SJCRH30 (cell line): ENCODE data around the gene LPAR2. TPM values are rescaled to one million over a fixed set of nuclear protein-coding genes. Genes with fewer than 3 reads are reported as not detected.
"Not testable (repeated sequence)": the region's sequence is repeated elsewhere in the genome, so short reads cannot be mapped to it uniquely, and the experiment has no call there.

Experiments used
- DNase-seq, 2 experiments: peaks; one replicate each; pipeline ENCODE4 v3.0.0-alpha.2; 2015 to 2020
- H3K27ac ChIP-seq: fragments of 250-450 bp; sonication (Bioruptor Pico); 2 replicates; pipeline ENCODE4 v1.5.1; 2020; ENCODE audit warnings: mild to moderate bottlenecking, moderate library complexity
- H3K27me3 ChIP-seq: fragments of 250-450 bp; sonication (Bioruptor Pico); 2 replicates; pipeline ENCODE4 v1.5.1; 2020; ENCODE audit warnings: mild to moderate bottlenecking, moderate library complexity
- H3K36me3 ChIP-seq: fragments of 250-450 bp; sonication (Bioruptor Pico); 2 replicates; pipeline ENCODE4 v1.5.1; 2020; ENCODE audit warnings: mild to moderate bottlenecking, moderate library complexity
- H3K4me1 ChIP-seq: fragments of 250-450 bp; sonication (Bioruptor Pico); 2 replicates; pipeline ENCODE4 v1.5.1; 2020; ENCODE audit warnings: mild to moderate bottlenecking, moderate library complexity
- H3K4me3 ChIP-seq: fragments of 250-450 bp; sonication (Bioruptor Pico); 2 replicates; pipeline ENCODE4 v1.5.1; 2020; ENCODE audit warnings: mild to moderate bottlenecking, moderate library complexity
- H3K9me3 ChIP-seq: fragments of 250-450 bp; sonication (Bioruptor Pico); replicated peaks from 2 replicates; pipeline ENCODE4 v1.5.1; 2020; ENCODE audit warnings: mild to moderate bottlenecking, moderate library complexity
- total RNA-seq: library from RNA; depleted of rRNA; stranded (reverse); fragments of >200 nt; shearing (Covaris generic); gene quantifications from 2 replicates; pipeline ENCODE4 v1.2.3, GENCODE V29; 2014

Gene LPAR2
- total RNA-seq, 1 experiment from 2014 or later = 1.9 TPM

DNA sequence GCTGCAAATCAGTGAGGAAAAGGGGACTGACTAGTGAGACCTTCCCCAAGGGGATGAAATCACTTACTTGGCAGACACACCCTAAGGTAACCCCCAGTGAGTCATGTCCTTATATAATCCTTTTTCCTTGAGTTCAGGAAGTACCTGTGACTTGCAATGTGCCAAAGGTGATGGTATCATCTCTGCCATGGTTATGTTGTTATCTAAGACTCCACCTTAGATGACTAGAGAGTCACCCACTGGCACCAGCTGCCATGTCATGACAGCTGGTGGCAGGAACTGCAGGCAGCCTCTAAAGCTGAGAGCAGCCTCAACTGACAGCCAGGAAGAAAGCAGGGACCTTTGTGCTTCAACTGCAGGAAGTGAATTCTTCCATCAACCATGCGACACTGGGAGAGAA is 22.0 kb downstream of the LPAR2 start:
- no peaks in the 10 kb centered on the region for H3K9me3 ChIP-seq
- DNase-seq = peak; percentile 24 to 53
- H3K27me3 ChIP-seq = no peaks in the 10 kb centered on the region
- H3K4me3 ChIP-seq = no peak overlapping the region
- no peak overlapping the region for H3K27ac ChIP-seq
- no peaks in the 10 kb centered on the region for H3K36me3 ChIP-seq
- peaks cover 5% of the 10 kb centered on the region; the same call in 1 of the 2 replicates for H3K4me1 ChIP-seq

DNA sequence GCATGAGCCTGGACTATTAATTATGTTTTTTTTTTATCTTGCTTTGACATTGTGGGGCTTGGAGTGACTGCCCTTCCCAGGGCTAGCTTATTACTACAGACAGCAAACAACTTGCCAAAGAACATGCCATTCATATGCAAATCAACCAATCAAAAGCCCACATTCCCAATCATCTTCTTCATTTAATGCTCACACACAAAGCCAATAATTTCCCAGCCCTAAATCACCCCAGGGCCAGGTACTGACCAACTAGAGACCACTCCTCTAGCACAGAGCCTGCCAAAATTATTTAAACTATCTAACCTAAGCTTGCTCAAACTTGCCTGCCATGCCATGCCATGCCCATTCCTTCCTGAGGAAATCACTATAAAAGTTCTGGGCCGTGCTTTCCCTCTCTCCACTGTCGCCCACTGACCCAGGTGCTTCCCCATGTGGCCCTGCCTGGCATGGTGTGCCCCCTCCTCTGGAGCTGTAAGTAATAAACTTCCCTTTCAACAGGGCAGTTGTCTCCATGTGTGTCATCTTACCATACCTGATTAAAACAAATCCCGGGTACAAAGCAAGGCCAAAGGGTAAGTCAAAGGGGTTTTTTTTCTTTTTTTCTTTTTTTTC is 25.2 kb downstream of the LPAR2 start:
- DNase-seq = no peak
- Histone ChIP-seq H3K27ac (no peak overlapping the region), H3K36me3 (no peaks in the 10 kb centered on the region), H3K4me3 (no peak overlapping the region), H3K4me1 (peaks cover 5% of the 10 kb centered on the region; the same call in 1 of the 2 replicates), H3K27me3 (no peaks in the 10 kb centered on the region), H3K9me3 (no peaks in the 10 kb centered on the region)

DNA sequence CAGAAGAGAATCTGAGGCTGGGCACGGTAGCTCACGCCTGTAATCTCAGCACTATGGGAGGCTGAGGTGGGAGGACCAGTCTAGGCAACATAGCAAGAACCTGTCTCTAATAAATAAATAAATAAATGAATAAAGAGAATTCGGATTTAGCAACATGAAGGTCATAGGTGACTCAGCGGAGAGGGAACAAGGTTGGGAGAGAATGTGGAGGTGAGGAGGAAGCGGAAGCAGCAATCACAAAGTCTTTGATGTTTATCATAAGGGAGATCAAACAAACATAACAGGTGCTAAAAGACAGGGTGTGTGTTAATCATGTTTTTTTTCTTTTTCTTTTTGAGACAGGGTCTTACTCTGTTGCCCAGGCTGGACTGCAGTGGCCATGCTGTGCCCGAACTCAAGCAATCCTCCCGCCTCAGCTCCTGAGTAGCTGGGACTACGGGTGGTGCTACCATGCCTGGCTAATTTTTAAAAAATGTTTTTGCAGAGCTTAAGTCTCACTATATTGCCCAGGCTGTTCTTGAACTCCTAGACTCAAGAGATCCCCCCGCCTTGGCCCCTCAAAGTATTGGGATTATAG is 25.8 kb downstream of the LPAR2 start:
- DNase-seq = no peak

DNA sequence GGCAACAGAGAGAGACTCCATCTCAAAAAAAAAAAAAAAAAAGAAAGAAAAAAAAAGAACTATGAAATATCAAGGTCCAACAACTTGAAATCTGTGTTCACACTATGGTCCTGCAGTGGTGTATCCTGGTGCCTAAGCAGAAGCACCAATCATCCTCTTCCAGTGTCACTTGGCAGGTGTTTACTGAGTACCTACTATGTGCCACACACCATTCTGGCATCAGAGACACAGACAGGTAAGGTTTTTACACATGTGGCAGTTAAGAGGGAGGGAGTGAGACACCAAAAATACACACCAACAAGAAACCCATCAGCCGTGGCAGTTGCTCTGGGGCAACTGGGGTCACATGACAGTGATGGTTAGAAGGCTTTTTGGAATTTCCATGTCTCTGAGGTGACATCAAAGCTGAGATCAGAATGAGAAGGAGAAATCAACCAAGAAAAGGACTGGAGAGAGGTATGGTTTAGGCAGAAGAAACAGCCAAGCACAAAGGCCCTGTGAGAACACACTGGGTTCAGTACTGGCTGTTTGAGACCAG is 27.2 kb downstream of the LPAR2 start:
- Histone ChIP-seq H3K27me3 (no peaks in the 10 kb centered on the region), H3K4me3 (no peak overlapping the region), H3K36me3 (no peaks in the 10 kb centered on the region), H3K4me1 (peaks cover under 1% of the 10 kb centered on the region; the same call in 1 of the 2 replicates), H3K27ac (no peak overlapping the region), H3K9me3 (no peaks in the 10 kb centered on the region)
- no peak for DNase-seq

More for the DNA sequence above, 25.8 kb downstream of the LPAR2 start:
- no peaks in the 10 kb centered on the region for H3K36me3 ChIP-seq
- H3K4me1 ChIP-seq = peaks cover 5% of the 10 kb centered on the region; the same call in 1 of the 2 replicates
- H3K9me3 ChIP-seq = no peaks in the 10 kb centered on the region
- H3K4me3 ChIP-seq = no peak overlapping the region
- no peaks in the 10 kb centered on the region for H3K27me3 ChIP-seq
- no peak overlapping the region for H3K27ac ChIP-seq

DNA sequence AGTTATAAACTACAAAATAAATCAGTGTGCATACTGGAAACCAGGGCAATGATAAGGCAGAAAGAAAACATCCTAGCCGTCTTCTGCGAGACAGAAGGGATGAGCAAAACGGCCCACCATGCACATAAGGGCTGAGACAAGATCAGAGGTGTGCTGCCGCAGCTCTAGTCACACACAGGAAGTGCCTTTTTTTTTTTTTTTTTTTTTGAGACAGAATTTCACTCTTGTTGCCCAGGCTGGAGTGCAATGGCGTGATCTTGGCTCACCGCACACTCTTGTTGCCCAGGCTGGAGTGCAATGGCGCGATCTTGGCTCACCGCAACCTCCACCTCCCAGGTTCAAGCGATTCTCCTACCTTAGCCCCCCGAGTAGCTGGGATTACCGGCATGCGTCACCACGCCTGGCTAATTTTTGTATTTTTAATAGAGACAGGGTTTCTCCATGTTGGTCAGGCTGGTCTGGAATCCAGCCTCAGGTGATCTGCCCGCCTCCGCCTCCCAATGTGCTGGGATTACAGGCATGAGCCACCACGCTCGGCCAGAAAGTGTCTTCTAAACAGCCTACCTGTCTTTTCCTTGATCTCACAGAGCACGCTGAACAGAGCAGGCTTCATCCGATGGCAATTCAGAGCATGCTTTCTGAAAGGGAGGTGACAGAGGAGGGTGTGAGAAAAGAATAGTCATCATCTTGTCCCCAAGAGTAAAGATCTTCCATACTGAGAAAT is 29.1 kb downstream of the LPAR2 start:
- not testable (repeated sequence) for DNase-seq, H3K4me3 ChIP-seq, H3K27ac ChIP-seq, H3K4me1 ChIP-seq, H3K27me3 ChIP-seq, H3K9me3 ChIP-seq, H3K36me3 ChIP-seq

DNA sequence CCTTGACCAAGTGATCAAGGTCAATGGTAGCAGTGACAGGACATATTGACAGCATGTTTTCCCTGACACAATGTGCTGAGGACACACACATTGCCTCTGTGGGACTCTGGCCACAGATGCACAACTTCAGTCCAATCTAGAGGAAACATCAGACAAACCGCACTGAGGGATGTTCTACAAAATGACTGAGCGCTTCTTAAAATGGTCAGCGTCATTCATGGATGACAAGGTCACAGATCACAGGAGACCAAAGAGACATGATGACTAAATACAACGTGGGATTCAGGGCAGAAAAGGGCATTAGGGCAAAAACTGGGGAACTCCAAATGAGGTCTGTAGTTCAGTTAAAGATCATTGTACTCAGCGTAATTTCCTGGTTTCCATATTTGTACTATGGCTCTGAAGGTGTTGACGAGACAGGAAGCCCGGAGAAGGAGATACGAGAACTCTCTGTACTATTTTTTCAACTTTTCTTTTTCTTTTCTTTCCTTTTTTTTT is 30.2 kb downstream of the LPAR2 start:
- DNase-seq = no peak
- Histone ChIP-seq H3K4me3 (no peak overlapping the region), H3K27me3 (no peaks in the 10 kb centered on the region), H3K36me3 (no peaks in the 10 kb centered on the region), H3K27ac (no peak overlapping the region), H3K9me3 (no peaks in the 10 kb centered on the region), H3K4me1 (no peaks in the 10 kb centered on the region)

DNA sequence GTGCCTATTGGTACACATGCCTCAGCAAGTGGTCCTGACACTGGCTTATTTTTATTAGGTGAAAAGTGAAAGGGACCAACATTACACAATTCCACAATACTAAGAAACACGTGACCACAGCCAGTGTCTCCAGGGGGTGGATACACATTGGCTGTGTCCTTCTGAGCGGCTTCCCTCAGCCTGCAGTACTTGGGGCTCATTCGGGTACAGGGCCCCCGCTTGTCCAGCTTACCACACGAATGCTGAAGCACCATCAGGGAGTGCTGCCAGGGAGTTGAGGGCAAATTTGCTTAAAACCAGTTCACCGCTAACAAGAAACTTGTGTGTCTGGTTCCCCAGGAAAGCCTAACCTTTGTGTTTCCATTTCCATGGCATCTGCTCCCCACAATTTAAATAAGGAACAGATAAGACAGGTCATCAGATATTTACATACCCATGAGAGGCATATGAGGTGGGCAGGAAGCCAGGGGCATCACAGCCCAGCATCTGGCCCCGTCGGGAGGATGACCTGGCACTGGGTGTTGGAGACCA is 32.8 kb downstream of the LPAR2 start:
- H3K27me3 ChIP-seq = no peaks in the 10 kb centered on the region
- H3K4me1 ChIP-seq = peaks cover 11% of the 10 kb centered on the region
- H3K9me3 ChIP-seq = no peaks in the 10 kb centered on the region
- no peak for DNase-seq
- no peak overlapping the region for H3K27ac ChIP-seq
- H3K36me3 ChIP-seq = no peaks in the 10 kb centered on the region
- no peak overlapping the region for H3K4me3 ChIP-seq

DNA sequence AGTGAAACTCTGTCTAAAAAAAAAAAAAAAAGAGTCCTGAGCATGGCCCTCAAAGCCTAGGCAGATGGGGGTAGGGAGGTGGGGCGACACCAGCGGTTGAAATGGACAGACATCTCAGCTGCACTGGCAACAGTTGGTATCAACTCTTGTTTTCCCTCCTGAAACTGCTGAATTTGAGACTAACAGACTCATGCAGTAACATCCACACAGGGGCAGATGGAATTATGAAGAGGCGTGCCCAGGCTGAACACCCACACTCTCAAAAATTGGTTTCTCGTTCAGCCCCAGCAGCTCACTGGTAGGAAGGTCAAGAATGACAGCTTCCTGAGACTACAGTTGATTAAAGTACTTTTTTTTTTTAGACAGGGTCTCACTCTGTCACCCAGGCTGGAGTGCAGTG is 33.6 kb downstream of the LPAR2 start:
- peaks cover 11% of the 10 kb centered on the region for H3K4me1 ChIP-seq
- H3K27ac ChIP-seq = no peak overlapping the region
- DNase-seq = no peak
- no peak overlapping the region for H3K4me3 ChIP-seq
- no peaks in the 10 kb centered on the region for H3K36me3 ChIP-seq
- H3K9me3 ChIP-seq = no peaks in the 10 kb centered on the region
- no peaks in the 10 kb centered on the region for H3K27me3 ChIP-seq

DNA sequence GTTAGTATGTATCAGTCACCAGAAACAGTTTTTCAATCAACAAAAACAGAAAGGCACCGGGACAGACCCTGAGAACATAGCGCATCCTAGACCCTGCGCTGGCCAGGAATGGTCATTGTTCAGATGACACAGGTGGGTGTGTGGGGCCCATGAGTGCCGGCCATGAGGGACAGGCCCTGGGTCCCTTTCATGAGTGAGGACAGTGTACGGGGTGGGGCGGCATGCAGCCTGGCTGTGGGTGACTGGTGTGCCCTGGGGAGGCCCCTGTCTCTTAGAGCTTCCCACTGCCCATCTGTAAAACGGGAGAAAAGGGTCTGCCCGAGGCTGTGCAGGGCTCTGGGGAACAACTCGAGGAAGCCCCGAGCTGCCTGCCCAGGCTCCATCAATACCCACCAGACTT is 35.3 kb downstream of the LPAR2 start:
- Histone ChIP-seq H3K27me3 (no peaks in the 10 kb centered on the region), H3K27ac (no peak overlapping the region; the same call in 1 of the 2 replicates), H3K36me3 (no peaks in the 10 kb centered on the region), H3K9me3 (no peaks in the 10 kb centered on the region), H3K4me1 (peaks cover 11% of the 10 kb centered on the region), H3K4me3 (no peak overlapping the region)
- DNase-seq = no peak

DNA sequence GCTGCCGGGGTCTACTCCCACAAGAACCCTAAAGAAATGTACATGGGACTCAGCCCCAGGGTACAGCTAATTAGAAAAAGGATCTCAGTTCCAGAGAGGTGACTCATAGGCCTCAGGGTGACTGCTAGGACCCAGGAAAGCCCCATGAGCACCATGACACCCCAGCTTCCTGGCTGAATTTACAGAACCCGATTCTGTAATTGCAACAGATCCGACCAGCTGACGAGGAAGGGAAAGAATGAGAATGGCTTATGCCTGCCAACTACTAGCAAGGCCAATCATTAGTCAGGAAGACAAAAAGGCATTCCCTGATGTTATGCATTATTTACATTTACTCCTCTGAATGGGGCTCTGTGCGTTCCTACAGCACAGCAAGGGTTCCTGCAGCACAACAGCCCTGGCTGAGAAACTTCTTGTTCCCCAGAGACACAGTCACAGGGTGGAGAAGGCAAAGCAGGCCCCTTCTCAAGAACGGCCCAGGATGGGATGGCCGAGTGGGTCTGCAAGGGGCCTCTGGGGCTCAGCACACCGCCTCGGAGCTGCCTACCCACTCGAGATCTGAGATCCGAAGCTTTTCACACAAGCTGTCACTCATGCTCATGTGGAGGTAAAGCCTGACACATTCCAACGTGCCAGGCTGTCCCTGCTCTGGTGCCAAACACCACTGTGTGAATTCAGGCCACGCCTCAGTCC is 36.7 kb downstream of the LPAR2 start:
- DNase-seq = peak; percentile 78 to 85
- H3K9me3 ChIP-seq = no peaks in the 10 kb centered on the region
- H3K36me3 ChIP-seq = no peaks in the 10 kb centered on the region

DNA sequence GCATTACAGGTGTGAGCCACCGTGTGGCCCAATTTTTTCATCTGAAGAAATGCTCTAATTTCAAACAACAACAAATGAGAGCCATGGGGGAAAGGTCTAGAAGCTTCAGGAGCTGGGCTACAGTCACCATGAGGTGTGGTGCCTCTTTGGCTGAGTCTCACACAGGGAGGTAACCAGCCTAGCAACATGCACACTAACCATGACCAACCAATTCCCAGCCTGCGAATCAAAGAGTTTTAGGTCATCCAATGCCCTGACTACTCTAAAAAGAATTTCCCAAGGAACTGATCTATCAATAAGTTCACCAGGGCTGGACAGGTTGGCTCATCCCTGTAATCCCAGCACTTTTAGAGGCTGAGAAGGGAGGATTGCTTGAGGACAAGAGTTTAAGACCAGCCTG is 39.5 kb downstream of the LPAR2 start:
- no peaks in the 10 kb centered on the region for H3K27me3 ChIP-seq
- DNase-seq = no peak
- H3K36me3 ChIP-seq = no peaks in the 10 kb centered on the region
- no peak overlapping the region for H3K27ac ChIP-seq
- no peaks in the 10 kb centered on the region for H3K9me3 ChIP-seq
- peaks cover 11% of the 10 kb centered on the region for H3K4me1 ChIP-seq
- no peak overlapping the region for H3K4me3 ChIP-seq

More for the DNA sequence above, 36.7 kb downstream of the LPAR2 start:
- Histone ChIP-seq H3K4me1 (peaks cover 11% of the 10 kb centered on the region), H3K4me3 (peak overlapping the region; percentile 7; the same call in 1 of the 2 replicates), H3K27me3 (no peaks in the 10 kb centered on the region), H3K27ac (peak overlapping the region; percentile 50)

DNA sequence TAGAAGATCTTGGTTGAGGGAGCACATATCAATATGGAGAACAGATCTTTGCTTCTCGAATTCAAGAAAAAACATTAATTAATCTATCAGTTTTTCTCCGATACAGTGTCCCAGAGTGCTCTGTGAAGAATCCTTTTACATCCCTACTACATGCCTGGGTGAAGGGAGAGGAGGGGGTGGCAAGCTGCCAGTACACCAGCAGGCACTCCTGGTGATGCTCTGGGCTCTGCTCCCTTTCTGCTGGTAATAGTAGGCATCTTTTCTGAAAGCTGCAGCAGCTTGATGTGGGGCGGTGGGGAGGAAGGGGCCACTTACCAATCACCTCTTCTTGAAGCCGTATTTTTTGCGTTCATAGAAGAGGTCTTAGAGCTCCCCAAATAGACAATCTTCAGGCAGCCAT is 40.2 kb downstream of the LPAR2 start:
- H3K27ac ChIP-seq = no peak overlapping the region
- H3K4me1 ChIP-seq = peaks cover 11% of the 10 kb centered on the region
- DNase-seq = no peak
- H3K36me3 ChIP-seq = no peaks in the 10 kb centered on the region
- H3K27me3 ChIP-seq = no peaks in the 10 kb centered on the region
- H3K4me3 ChIP-seq = no peak overlapping the region
- no peaks in the 10 kb centered on the region for H3K9me3 ChIP-seq

DNA sequence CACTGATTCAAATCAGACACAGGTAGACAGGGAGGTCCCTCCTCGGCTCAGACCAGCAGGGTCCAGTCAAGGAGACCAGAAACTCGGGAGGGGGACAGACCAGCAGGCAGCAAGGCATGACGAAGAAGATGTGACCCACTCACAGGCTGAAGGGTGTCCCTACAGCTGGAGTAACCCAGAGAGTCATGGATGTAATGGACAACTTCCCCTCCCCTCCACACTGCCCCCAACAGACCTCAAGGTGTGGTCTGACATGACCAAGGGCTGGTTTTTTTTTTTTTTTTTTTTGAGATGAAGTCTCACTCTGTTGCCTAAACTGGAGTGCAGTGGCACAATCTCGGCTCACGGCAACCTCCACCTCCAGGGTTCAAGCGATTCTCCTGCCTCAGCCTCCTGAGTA is 43.7 kb downstream of the LPAR2 start:
- no peaks in the 10 kb centered on the region for H3K36me3 ChIP-seq
- H3K4me1 ChIP-seq = peaks cover 2% of the 10 kb centered on the region; the same call in 1 of the 2 replicates

DNA sequence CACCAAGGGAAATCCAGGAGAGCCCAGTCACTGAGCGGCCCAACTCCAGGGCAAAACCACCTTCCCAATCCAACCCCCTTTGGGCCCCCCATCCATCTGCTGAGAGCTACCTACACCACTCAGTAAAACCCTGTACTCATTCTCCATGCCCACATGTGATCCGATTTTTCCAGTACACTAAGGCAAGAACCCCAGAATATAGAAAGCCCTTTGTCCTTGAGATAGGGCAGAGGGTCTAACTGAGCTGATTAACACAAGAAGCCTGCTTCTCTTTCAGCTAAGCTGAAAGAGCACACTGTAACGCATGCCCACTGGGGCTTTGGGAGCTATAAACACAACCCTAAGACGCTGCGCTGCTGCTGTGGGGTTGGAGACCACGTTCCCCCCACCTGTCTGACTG is 45.5 kb downstream of the LPAR2 start:
- no peak overlapping the region for H3K27ac ChIP-seq
- H3K9me3 ChIP-seq = no peaks in the 10 kb centered on the region
- no peaks in the 10 kb centered on the region for H3K36me3 ChIP-seq
- H3K27me3 ChIP-seq = no peaks in the 10 kb centered on the region
- no peak overlapping the region for H3K4me3 ChIP-seq
- peaks cover 8% of the 10 kb centered on the region for H3K4me1 ChIP-seq
- no peak for DNase-seq

More for the DNA sequence above, 43.7 kb downstream of the LPAR2 start:
- Histone ChIP-seq H3K27me3 (no peaks in the 10 kb centered on the region), H3K9me3 (no peaks in the 10 kb centered on the region), H3K27ac (no peak overlapping the region), H3K4me3 (no peak overlapping the region)
- no peak for DNase-seq
